Measurements from ENCODE around the gene GLE1.

The GLE1 gene, protein sequence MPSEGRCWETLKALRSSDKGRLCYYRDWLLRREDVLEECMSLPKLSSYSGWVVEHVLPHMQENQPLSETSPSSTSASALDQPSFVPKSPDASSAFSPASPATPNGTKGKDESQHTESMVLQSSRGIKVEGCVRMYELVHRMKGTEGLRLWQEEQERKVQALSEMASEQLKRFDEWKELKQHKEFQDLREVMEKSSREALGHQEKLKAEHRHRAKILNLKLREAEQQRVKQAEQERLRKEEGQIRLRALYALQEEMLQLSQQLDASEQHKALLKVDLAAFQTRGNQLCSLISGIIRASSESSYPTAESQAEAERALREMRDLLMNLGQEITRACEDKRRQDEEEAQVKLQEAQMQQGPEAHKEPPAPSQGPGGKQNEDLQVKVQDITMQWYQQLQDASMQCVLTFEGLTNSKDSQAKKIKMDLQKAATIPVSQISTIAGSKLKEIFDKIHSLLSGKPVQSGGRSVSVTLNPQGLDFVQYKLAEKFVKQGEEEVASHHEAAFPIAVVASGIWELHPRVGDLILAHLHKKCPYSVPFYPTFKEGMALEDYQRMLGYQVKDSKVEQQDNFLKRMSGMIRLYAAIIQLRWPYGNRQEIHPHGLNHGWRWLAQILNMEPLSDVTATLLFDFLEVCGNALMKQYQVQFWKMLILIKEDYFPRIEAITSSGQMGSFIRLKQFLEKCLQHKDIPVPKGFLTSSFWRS

DNA sequence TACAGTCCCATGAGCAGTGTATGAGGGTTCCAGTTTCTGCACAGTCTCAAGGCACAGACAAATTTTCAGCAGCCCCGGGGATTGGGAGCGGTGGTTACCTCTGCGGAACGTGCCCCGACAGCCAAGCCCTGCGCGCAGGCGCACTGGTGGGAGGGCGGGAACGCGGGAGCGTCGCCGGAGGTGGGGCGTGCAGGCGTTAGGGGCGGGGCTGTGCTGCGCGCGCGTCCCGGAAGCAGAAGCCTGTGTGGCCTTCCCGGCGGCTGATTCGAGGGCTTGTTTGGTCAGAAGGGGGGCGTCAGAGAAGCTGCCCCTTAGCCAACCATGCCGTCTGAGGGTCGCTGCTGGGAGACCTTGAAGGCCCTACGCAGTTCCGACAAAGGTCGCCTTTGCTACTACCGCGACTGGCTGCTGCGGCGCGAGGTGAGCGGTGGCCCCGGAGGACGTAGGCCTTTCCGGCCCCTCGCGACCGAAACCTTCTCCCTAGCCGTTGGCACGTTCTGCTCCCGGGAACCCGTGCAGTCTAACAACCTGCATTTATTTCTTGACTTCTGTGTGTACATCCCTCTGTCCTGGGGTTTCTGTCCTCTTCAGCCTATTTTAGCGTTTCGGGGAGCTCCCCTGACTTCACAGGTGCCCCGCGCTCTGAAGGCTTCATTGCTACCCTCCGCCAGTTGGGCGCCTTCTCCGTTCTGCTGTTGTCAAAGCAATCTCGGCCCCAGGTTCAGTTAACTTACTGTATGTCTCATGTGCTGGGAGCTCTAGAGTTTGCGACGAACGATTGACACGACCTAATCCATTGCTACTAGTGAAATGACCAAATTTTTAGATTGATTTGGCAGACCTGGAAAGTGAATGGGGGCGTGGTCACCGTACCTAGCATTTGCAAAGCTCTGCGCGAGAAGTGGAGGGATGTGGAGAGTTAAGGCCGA, at the start of gene GLE1:
Gene GLE1 (plus strand): TSS at position 235 of the 929 bp plus-strand sequence. CDS start 87 bp downstream, at position 322.
- peak; percentile 88 for DNase-seq
- in situ Hi-C loops (cut with HindIII; ENCODE audit: low pct_ligation_motif_present, low pct_unique_long_range_greater_than_20kb, low sequenced_read_pairs), result no loop called here

DNA sequence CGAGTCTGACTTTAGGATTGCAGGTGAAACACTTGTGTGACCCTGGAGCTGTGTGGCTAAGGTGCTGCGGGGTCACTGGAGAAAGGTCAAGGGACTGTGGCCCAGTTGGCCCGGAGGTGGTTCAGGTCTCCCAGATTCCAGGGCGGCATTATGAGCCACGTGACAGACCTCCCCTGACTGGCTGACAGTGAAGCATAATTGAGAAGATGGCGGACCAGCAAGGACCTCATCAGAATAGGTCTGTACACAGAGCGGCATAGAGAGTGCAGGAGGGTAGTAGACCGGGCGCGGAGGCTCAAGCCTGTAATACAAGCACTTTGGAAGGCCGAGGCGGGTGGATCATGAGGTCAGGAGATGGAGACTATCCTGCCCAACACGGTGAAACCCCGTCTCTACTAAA, 49.5 kb upstream of the GLE1 start:
- no peak for DNase-seq
- in situ Hi-C loops (cut with HindIII; ENCODE audit: low pct_ligation_motif_present, low pct_unique_long_range_greater_than_20kb, low sequenced_read_pairs), result no loop called here

DNA sequence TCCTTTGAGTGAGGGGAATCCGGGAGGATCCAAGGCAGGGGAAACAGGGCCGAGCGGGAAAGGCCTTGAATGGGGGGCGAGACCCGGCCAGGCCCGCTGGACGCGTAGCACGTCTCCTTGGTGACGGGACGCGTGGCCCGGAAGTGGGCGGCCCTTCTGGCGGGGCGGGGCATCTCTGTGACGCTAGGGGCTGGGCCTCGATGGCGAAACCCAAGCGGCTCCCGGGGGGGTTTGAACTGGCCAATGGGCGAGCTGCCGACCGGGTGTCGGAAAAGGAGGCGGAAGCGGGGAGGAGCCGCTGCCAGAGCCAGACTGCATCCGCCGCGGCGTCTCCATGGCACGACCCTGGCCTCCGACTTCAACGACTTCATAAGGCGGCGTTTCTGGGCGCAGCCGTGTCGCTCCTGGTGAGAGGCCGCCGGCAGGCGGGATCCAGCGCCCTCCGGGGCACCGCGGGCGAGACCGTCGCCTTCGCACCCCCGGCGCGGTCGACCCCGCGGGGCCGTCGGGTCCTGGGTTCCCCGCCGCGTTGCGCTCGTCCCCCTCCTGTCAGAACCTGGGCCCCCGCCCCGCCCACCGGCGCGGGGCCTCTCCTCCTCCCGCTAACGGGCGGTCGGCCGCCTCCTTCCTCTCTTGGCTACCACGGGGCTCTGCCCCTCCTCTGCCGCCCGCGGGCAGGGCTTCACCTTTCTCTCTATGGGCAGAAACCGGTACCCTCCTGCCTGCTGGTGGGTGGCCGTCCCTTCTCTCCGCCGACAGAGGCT, 48.5 kb upstream of the GLE1 start, which contains the start of gene ODF2:
Gene ODF2 (plus strand): TSS at position 158 of the 764 bp plus-strand sequence. CDS start 86 bp downstream, at position 244.
- peak; percentile 94 for DNase-seq
- in situ Hi-C loops (cut with HindIII; ENCODE audit: low pct_ligation_motif_present, low pct_unique_long_range_greater_than_20kb, low sequenced_read_pairs), result no loop called here

- peak; percentile 68 for DNase-seq
- in situ Hi-C loops (cut with HindIII; ENCODE audit: low pct_ligation_motif_present, low pct_unique_long_range_greater_than_20kb, low sequenced_read_pairs), result no loop called here
Observed at GRCh38 chr9:128456613-128457061, 47.9 kb upstream of the GLE1 start.

- no peak for DNase-seq
- in situ Hi-C loops (cut with HindIII; ENCODE audit: low pct_ligation_motif_present, low pct_unique_long_range_greater_than_20kb, low sequenced_read_pairs), result no loop called here
Observed at GRCh38 chr9:128457207-128457606, 47.3 kb upstream of the GLE1 start.

DNA sequence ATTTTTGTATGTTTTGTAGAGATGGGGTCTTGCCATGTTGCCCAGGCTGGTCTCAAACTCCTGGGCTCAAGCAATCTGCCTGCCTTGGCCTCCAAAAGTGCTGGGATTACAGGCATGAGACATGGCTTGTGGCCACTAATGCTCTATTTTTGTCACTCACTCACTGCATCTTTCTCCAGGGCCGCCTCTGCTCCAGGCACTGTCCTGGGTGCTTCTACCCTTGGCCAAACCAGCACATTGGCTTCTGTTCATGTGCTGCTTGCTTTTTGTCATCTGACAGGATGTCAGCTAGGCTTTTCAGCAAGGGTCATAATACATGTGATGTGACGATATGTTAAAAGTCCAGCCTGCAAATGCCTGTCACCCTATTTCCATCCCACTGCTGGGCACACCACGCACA, 45.5 kb upstream of the GLE1 start:
- in situ Hi-C loops (cut with HindIII; ENCODE audit: low pct_ligation_motif_present, low pct_unique_long_range_greater_than_20kb, low sequenced_read_pairs), result no loop called here
- DNase-seq, result no peak

DNA sequence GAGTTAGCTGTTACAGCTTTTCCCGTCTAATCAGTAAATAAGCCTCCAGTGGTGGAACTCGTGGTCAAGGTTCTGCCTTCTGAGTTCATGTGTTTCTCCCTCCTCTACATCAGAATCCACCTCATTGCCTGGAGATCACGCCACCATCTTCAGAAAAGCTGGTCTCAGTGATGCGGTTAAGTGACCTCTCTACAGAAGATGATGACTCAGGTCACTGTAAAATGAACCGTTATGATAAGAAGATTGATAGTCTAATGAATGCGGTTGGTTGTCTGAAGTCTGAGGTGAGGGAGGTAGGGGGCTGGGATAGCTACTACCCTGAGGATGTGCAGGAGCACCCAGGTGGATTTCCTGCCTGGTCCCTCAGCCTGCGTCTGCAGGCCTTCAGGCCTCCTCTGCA, 35.4 kb upstream of the GLE1 start:
- in situ Hi-C loops (cut with HindIII; ENCODE audit: low pct_ligation_motif_present, low pct_unique_long_range_greater_than_20kb, low sequenced_read_pairs), result no loop called here
- DNase-seq, result no peak

DNA sequence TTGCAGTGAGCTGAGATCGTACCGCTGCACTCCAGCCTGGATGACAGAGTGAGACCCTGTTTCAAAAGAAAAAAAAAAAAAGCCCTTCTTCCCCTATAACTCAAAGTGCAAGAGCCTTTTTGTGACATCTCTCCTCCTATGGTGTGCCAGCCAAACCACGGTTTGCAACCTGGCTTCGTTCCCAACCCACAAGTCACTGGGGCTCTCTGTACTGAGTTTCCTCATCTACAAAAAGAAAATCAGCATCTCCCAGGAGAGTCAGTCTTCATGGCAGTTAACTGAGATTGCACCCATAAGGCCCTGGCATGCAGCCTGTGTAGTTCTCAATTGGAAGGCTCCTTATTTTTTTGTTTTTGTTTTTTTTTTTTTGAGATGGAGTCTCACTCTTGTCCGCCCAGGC, 34.0 kb upstream of the GLE1 start:
- in situ Hi-C loops (cut with HindIII; ENCODE audit: low pct_ligation_motif_present, low pct_unique_long_range_greater_than_20kb, low sequenced_read_pairs), result no loop called here
- DNase-seq, result peak; percentile 23

DNA sequence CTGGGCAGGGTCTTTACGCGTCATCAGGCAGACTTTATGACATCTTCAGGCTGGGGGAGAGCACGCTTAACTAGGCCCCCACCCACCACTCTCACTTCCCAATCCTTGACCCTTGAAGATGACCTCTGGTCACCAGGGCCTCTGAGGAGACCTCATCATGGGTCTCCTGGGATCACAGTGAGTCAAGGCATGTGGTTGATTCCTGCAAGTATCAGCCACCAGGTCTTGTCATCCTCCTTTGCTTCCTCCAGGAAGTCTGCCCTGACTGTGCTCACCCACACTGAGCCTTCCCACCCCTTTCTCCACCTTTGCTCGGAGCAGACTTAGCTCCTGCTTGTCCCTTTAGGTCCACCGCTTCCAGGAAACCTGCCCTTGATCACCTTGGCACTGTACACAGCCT, 31.4 kb upstream of the GLE1 start:
- in situ Hi-C loops (cut with HindIII; ENCODE audit: low pct_ligation_motif_present, low pct_unique_long_range_greater_than_20kb, low sequenced_read_pairs), result no loop called here
- DNase-seq, result no peak

DNA sequence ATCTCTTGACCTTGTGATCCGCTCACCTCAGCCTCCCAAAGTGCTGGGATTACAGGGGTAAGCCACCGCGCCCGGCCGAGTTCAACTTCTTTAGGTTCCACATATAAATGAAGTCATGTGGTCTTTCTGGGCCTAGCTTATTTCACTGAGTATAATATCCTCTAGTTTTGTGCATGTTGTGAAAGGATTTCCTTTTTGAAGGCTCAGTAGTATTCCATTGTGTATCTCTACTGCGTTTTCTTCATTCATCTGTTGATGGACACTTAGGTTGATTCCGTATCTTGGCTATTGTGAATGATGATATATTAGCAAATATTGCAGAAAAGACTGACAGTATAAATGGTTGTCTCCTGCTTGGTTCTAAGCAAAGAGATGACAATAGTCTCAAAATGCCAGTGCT, 28.7 kb upstream of the GLE1 start:
- DNase-seq, result no peak
- in situ Hi-C loops (cut with HindIII; ENCODE audit: low pct_ligation_motif_present, low pct_unique_long_range_greater_than_20kb, low sequenced_read_pairs), result no loop called here

DNA sequence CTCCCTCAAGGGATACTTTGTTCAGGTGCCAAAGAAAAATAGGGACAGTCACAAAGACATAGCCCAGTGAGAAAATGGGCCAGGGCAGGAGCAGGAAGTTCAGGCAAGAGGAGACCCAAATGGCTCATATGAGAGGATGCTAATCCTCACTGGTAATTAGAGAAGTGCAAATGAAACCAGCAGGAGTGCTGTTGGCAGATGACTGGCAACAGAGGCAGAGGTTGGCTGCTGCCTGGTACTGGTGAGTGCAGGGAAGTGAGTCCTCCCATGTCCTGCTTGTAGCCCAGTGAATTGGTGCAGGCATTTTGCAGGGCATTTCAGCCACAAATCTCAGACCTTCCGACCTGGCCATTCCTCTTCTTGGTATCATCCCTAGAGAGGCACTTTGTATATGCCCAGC, 25.3 kb upstream of the GLE1 start:
- DNase-seq, result no peak
- in situ Hi-C loops (cut with HindIII; ENCODE audit: low pct_ligation_motif_present, low pct_unique_long_range_greater_than_20kb, low sequenced_read_pairs), result no loop called here

DNA sequence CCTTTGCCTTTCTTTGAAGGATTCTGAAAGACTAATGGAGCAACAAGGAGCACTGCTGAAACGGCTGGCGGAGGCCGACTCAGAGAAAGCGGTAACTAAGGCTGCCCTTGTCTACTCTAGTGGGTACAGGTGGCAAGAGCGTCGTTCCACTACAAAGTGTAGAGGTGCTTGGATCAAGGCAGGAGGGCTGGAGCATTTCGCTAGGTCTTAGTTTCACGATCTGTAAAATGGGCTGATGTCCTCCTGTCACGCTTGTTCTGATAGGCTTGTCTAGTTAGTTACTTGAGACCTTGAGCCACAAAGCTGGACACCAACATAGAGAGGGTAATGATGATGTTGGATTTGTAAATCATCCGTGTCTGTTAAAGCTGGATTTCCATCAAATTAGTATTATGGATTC, 23.0 kb upstream of the GLE1 start:
- in situ Hi-C loops (cut with HindIII; ENCODE audit: low pct_ligation_motif_present, low pct_unique_long_range_greater_than_20kb, low sequenced_read_pairs), result no loop called here
- DNase-seq, result no peak

GRCh38 chr9:128482186-128482585, 22.3 kb upstream of the GLE1 start:
- in situ Hi-C loops (cut with HindIII; ENCODE audit: low pct_ligation_motif_present, low pct_unique_long_range_greater_than_20kb, low sequenced_read_pairs), result no loop called here
- no peak for DNase-seq

- DNase-seq, result no peak
- in situ Hi-C loops (cut with HindIII; ENCODE audit: low pct_ligation_motif_present, low pct_unique_long_range_greater_than_20kb, low sequenced_read_pairs), result no loop called here
Observed at GRCh38 chr9:128484686-128485413, 19.7 kb upstream of the GLE1 start.

DNA sequence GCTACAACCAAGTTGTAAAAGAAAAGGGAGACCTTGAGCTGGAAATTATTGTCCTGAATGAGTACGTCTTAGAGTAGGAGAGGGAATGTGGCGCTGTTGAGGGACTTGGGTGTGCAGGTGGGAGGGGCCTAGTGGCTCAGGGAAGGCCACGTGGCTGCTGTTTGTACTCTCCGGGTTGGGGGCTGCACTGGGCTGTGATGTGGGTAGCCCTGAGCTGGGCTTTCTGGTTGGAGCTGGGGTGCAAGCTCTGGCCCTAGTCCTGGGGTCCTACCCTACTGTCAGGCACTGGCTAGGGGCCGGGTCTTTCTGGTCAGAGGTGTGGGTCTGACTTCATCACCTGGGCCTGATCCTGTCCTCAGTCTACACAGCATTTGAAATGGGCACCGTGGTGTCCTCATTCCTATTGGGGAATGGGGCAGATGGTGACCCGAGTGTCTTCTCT, 19.1 kb upstream of the GLE1 start:
- no peak for DNase-seq
- in situ Hi-C loops (cut with HindIII; ENCODE audit: low pct_ligation_motif_present, low pct_unique_long_range_greater_than_20kb, low sequenced_read_pairs), result no loop called here

GRCh38 chr9:128486201-128486600, 18.3 kb upstream of the GLE1 start:
- no peak for DNase-seq
- in situ Hi-C loops (cut with HindIII; ENCODE audit: low pct_ligation_motif_present, low pct_unique_long_range_greater_than_20kb, low sequenced_read_pairs), result no loop called here

DNA sequence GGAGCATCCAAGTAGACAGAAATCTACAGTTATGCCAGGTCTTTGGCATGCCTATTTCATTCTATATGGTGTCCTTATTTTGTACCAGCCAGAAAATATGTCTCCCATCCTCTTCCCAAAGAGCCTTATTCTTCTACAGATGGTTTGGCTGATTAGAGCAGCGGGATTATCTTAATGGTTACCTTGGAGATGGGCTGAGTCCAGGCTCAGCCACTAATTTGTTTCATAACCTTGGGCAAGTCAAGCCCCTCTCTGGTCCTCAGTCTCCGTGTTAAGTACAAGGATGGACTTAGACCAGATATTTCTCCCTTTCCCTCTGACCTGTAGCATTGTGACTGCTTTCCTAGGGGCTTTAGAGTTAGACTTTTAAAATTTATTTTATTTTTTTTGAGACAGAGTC, 11.1 kb upstream of the GLE1 start:
- in situ Hi-C loops (cut with HindIII; ENCODE audit: low pct_ligation_motif_present, low pct_unique_long_range_greater_than_20kb, low sequenced_read_pairs), result no loop called here
- DNase-seq, result no peak
